BE2C (cell line): ENCODE results near the gene EARS2.

Experiments
- DNase-seq: peaks from one replicate; pipeline ENCODE4 v3.0.0-alpha.2; 2020
- H3K27me3 ChIP-seq: fragments of 250-450 bp; sonication (Bioruptor Pico); 2 replicates; pipeline ENCODE4 v1.5.1; 2020; ENCODE audit warnings: mild to moderate bottlenecking
- H3K36me3 ChIP-seq: fragments of 250-450 bp; sonication (Bioruptor Pico); 2 replicates; pipeline ENCODE4 v1.5.1; 2020; ENCODE audit warnings: mild to moderate bottlenecking
- H3K4me1 ChIP-seq: fragments of 250-450 bp; sonication (Bioruptor Pico); 2 replicates; pipeline ENCODE4 v1.5.1; 2020
- H3K4me3 ChIP-seq: 2 replicates; pipeline ENCODE4 v1.5.1; 2011; ENCODE audit warnings: low read depth, low read length
- H3K9me3 ChIP-seq: fragments of 250-450 bp; sonication (Bioruptor Pico); 2 replicates; pipeline ENCODE4 v1.5.1; 2020
- CTCF ChIP-seq: IDR thresholded peaks from 2 replicates; pipeline ENCODE4 v1.5.1; 2012; ENCODE audit warnings: mild to moderate bottlenecking, low read depth, low read length

EARS2 gene

GRCh38 chr16:23505180-23505665 lies 51.9 kb downstream of the EARS2 start:
- H3K4me1 ChIP-seq, result peaks cover 10% of the 10 kb centered on the region
- no peak for DNase-seq

GRCh38 chr16:23504453-23505179 lies 52.5 kb downstream of the EARS2 start:
- Histone ChIP-seq H3K4me3 (no peak overlapping the region), H3K9me3 (no peaks in the 10 kb centered on the region; the same call in 1 of the 2 replicates), H3K36me3 (peaks cover 18% of the 10 kb centered on the region), H3K4me1 (peaks cover 10% of the 10 kb centered on the region), H3K27me3 (no peaks in the 10 kb centered on the region)
- DNase-seq, result no peak
- TF ChIP-seq CTCF, result 0 out of 2 replicates have a peak, but pooled peaks have one; percentile 13

More at GRCh38 chr16:23505180-23505665, 51.9 kb downstream of the EARS2 start:
- Histone ChIP-seq H3K27me3 (no peaks in the 10 kb centered on the region), H3K9me3 (no peaks in the 10 kb centered on the region; the same call in 1 of the 2 replicates), H3K36me3 (peaks cover 14% of the 10 kb centered on the region), H3K4me3 (no peak overlapping the region)
- no peak for TF ChIP-seq CTCF

GRCh38 chr16:23504076-23504452 lies 53.1 kb downstream of the EARS2 start:
- TF ChIP-seq CTCF, result no peak
- no peaks in the 10 kb centered on the region for H3K27me3 ChIP-seq
- no peak overlapping the region for H3K4me3 ChIP-seq
- no peak for DNase-seq
- no peaks in the 10 kb centered on the region; the same call in 1 of the 2 replicates for H3K9me3 ChIP-seq
- H3K4me1 ChIP-seq, result peaks cover 10% of the 10 kb centered on the region
- H3K36me3 ChIP-seq, result peaks cover 18% of the 10 kb centered on the region

- H3K27me3 ChIP-seq, result no peaks in the 10 kb centered on the region
- H3K4me1 ChIP-seq, result peaks cover 10% of the 10 kb centered on the region
- no peak overlapping the region for H3K4me3 ChIP-seq
- H3K9me3 ChIP-seq, result no peaks in the 10 kb centered on the region; the same call in 1 of the 2 replicates
- no peak for TF ChIP-seq CTCF
- peaks cover 18% of the 10 kb centered on the region for H3K36me3 ChIP-seq
- DNase-seq, result no peak
These were observed 54.7 kb downstream of the EARS2 start for GRCh38 chr16:23502466-23502865.

GRCh38 chr16:23501291-23501690 lies 55.9 kb downstream of the EARS2 start:
- Histone ChIP-seq H3K36me3 (peaks cover 18% of the 10 kb centered on the region), H3K27me3 (no peaks in the 10 kb centered on the region)

More at GRCh38 chr16:23501291-23501690, 55.9 kb downstream of the EARS2 start:
- no peak for TF ChIP-seq CTCF
- Histone ChIP-seq H3K4me1 (peaks cover 10% of the 10 kb centered on the region), H3K4me3 (no peak overlapping the region), H3K9me3 (no peaks in the 10 kb centered on the region; the same call in 1 of the 2 replicates)
- DNase-seq, result no peak
